Measurements from ENCODE around the gene RAB3C. TPM values are rescaled to one million over a fixed set of nuclear protein-coding genes. Genes with fewer than 3 reads are reported as not detected.

RAB3C gene
- total and polyA plus RNA-seq, 9 donors = 0.07 to 0.69 (median 0.21) TPM

DNA sequence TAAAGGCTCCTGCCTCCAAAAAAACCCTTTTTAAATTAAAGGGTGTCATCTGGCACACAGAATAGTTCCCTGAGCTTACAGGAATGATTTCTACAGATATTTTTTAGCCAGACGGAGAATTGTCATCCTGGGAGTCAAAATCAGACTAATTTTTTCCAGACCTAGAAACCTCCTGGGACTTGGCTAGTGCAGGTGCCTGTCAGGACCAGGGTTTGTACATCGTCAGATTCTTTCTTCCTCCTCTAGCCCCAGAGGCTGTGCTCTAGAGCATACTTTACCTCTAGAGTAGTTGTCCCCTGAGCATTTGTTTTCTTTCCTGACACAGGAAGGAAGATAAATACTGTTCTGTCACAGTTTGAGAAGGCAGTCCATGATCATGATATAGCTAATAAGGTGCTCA, 52.5 kb downstream of the RAB3C start:
- H3K4me1 ChIP-seq (ENCODE audit: control insufficient read depth, insufficient read depth, low read length) = no peaks in the 10 kb centered on the region
- H3K9me3 ChIP-seq (replicated peaks; ENCODE audit: control insufficient read depth, low read depth, low read length) = no peaks in the 10 kb centered on the region
- no peak for DNase-seq
- H3K36me3 ChIP-seq (ENCODE audit: control insufficient read depth, insufficient read depth, low read length) = no peaks in the 10 kb centered on the region
- WGBS (ENCODE audit: insufficient coverage) = 25% methylated on average over 1 of the region's 2 CpGs
- H3K4me3 ChIP-seq (ENCODE audit: low read length) = no peak overlapping the region
- H3K27me3 ChIP-seq (ENCODE audit: control insufficient read depth, insufficient read depth, low read length) = no peaks in the 10 kb centered on the region
- no peak overlapping the region for H3K27ac ChIP-seq (ENCODE audit: low read length)

DNA sequence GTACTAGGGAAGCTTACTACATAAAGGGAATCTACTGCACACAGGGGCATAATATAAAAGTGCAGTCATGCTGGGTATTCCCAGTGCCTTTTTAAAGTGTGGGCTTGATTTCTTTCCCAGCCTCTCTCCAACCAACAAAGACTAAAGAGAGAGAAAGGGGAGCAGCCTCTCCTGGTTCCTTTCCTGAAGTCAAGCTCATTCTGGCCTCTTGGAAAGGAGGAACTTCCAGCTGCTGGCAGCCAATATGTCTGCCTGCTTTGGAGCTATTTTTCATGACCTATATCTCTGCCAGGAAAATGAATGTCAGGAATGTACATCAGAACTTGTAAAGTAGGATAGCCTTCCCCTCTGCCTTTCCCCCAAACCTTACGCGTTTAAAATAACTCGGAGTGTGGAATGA, 57.1 kb downstream of the RAB3C start:
- no peaks in the 10 kb centered on the region for H3K9me3 ChIP-seq (replicated peaks; ENCODE audit: control insufficient read depth, low read depth, low read length)
- H3K36me3 ChIP-seq (ENCODE audit: control insufficient read depth, insufficient read depth, low read length) = no peaks in the 10 kb centered on the region
- no CpG with 5 or more reads among the region's 3 CpGs for WGBS (ENCODE audit: insufficient coverage)
- no peak overlapping the region for H3K27ac ChIP-seq (ENCODE audit: low read length)
- no peaks in the 10 kb centered on the region for H3K4me1 ChIP-seq (ENCODE audit: control insufficient read depth, insufficient read depth, low read length)
- no peaks in the 10 kb centered on the region for H3K27me3 ChIP-seq (ENCODE audit: control insufficient read depth, insufficient read depth, low read length)
- H3K4me3 ChIP-seq (ENCODE audit: low read length) = no peak overlapping the region
- peak; percentile 82 for DNase-seq

DNA sequence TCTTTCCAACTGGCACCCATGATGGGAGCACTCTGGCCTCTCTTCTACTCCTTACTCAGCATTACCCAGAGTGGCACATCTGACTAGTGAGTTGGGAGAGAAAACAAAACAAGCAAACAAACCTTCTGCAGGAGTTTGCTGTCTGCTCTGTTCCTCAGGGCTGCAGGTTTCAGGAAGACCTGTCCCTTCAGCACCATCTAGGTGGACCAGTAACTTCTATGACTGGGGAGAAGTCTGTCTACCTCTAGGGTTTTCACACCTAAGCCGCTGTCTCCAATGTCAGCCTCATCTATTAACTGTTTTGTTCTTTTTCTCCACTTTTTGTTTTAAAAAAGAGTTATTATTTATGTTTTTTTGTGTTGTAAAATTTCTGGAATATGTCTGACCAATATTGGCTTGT, 58.7 kb downstream of the RAB3C start:
- H3K36me3 ChIP-seq (ENCODE audit: control insufficient read depth, insufficient read depth, low read length) = no peaks in the 10 kb centered on the region
- no peak overlapping the region for H3K27ac ChIP-seq (ENCODE audit: low read length)
- no peaks in the 10 kb centered on the region for H3K27me3 ChIP-seq (ENCODE audit: control insufficient read depth, insufficient read depth, low read length)
- no peak for DNase-seq
- no CpG with 5 or more reads among the region's 1 CpG for WGBS (ENCODE audit: insufficient coverage)
- H3K4me1 ChIP-seq (ENCODE audit: control insufficient read depth, insufficient read depth, low read length) = no peaks in the 10 kb centered on the region
- no peak overlapping the region for H3K4me3 ChIP-seq (ENCODE audit: low read length)
- H3K9me3 ChIP-seq (replicated peaks; ENCODE audit: control insufficient read depth, low read depth, low read length) = no peaks in the 10 kb centered on the region

DNA sequence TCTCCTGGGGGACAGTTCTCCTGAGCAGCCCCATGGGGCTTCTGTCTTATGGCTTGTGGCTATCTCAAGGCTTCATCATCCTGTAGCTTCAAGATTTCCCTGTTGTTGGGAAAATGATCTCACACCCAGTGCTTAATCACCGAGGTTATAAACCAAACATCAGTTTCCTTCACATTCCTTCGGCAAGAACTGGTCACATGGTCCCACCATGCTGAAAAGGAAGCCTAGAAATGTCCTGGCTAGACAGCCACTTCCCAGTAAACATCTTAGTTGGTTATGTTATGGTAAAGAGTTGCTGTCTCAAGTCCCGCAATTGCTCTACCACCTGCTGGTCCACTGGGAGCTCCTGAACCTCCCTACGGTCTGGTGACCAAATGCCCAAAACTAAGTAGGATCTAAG, 66.0 kb downstream of the RAB3C start:
- Histone ChIP-seq H3K9me3 (replicated peaks; ENCODE audit: control insufficient read depth, low read depth, low read length) (no peaks in the 10 kb centered on the region), H3K36me3 (ENCODE audit: control insufficient read depth, insufficient read depth, low read length) (no peaks in the 10 kb centered on the region), H3K27ac (ENCODE audit: low read length) (no peak overlapping the region), H3K4me1 (ENCODE audit: control insufficient read depth, insufficient read depth, low read length) (no peaks in the 10 kb centered on the region), H3K4me3 (ENCODE audit: low read length) (no peak overlapping the region), H3K27me3 (ENCODE audit: control insufficient read depth, insufficient read depth, low read length) (no peaks in the 10 kb centered on the region)
- no peak for DNase-seq
- no CpG with 5 or more reads among the region's 4 CpGs for WGBS (ENCODE audit: insufficient coverage)

DNA sequence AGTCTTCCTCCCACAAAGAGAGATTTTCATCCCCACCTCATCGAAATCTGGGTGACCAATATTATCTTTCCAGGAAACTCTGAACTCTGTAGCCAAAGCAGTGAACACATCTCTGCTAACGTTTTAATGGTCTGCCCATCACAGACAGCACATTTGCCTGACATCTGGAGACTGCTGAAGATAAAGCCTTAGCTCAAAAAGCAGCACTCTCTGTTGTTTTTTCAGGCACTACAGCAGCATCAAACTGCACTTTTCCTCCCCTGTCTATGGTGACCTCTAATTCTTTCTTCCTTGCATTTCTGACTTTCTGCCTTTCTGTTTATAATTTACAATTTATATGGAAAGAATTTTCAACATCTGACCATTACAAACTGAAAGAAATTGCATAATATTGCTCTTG, 66.8 kb downstream of the RAB3C start:
- Histone ChIP-seq H3K9me3 (replicated peaks; ENCODE audit: control insufficient read depth, low read depth, low read length) (no peaks in the 10 kb centered on the region), H3K27me3 (ENCODE audit: control insufficient read depth, insufficient read depth, low read length) (no peaks in the 10 kb centered on the region), H3K27ac (ENCODE audit: low read length) (no peak overlapping the region), H3K4me1 (ENCODE audit: control insufficient read depth, insufficient read depth, low read length) (no peaks in the 10 kb centered on the region), H3K4me3 (ENCODE audit: low read length) (no peak overlapping the region), H3K36me3 (ENCODE audit: control insufficient read depth, insufficient read depth, low read length) (no peaks in the 10 kb centered on the region)
- WGBS (ENCODE audit: insufficient coverage) = 17% methylated on average over 2 of the region's 2 CpGs
- peak; percentile 30 for DNase-seq

DNA sequence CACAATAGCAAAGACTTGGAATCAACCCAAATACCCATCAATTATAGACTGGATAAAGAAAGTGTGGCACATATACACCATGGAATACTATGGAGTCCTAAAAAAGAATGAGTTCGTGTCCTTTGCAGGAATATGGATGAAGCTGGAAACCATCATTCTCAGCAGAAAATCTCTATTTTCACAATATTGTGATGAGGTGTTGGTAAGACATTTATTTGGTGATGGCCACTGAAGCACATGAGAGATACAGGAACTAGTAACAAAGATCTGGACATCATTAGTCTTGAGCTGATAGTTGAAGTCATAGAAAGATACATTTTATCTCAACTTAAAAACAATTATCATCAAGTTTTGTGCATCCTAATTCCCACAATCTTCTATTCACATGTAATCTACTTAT, 70.6 kb downstream of the RAB3C start:
- no CpG with 5 or more reads among the region's 1 CpG for WGBS (ENCODE audit: insufficient coverage)
- H3K4me1 ChIP-seq (ENCODE audit: control insufficient read depth, insufficient read depth, low read length) = no peaks in the 10 kb centered on the region
- H3K9me3 ChIP-seq (replicated peaks; ENCODE audit: control insufficient read depth, low read depth, low read length) = no peaks in the 10 kb centered on the region
- DNase-seq = no peak
- H3K4me3 ChIP-seq (ENCODE audit: low read length) = no peak overlapping the region
- no peaks in the 10 kb centered on the region for H3K36me3 ChIP-seq (ENCODE audit: control insufficient read depth, insufficient read depth, low read length)
- no peaks in the 10 kb centered on the region for H3K27me3 ChIP-seq (ENCODE audit: control insufficient read depth, insufficient read depth, low read length)
- no peak overlapping the region for H3K27ac ChIP-seq (ENCODE audit: low read length)

DNA sequence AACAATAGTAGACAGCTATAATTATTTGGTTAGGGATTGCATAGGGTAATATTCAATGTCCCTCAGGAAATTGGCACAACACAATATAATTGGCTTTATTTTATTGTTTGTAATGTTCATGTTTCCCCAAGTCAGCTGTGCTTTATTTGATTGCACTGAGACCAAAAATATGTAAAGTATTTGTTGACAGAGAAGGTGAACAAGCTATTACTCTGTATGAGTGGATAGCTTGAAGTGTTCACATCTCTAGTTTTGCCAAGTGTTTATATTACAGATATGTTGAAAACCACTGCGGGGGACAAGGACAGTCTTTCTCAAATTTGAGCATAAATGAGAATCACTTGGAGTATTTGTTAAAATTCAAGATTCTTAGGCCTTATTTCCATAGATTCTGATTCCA, 83.3 kb downstream of the RAB3C start:
- DNase-seq = no peak
- Histone ChIP-seq H3K4me1 (ENCODE audit: control insufficient read depth, insufficient read depth, low read length) (no peaks in the 10 kb centered on the region), H3K27me3 (ENCODE audit: control insufficient read depth, insufficient read depth, low read length) (no peaks in the 10 kb centered on the region), H3K4me3 (ENCODE audit: low read length) (no peak overlapping the region), H3K27ac (ENCODE audit: low read length) (peak overlapping the region; percentile 47), H3K36me3 (ENCODE audit: control insufficient read depth, insufficient read depth, low read length) (no peaks in the 10 kb centered on the region), H3K9me3 (replicated peaks; ENCODE audit: control insufficient read depth, low read depth, low read length) (no peaks in the 10 kb centered on the region)
- no CpG with 5 or more reads among the region's 1 CpG for WGBS (ENCODE audit: insufficient coverage)

DNA sequence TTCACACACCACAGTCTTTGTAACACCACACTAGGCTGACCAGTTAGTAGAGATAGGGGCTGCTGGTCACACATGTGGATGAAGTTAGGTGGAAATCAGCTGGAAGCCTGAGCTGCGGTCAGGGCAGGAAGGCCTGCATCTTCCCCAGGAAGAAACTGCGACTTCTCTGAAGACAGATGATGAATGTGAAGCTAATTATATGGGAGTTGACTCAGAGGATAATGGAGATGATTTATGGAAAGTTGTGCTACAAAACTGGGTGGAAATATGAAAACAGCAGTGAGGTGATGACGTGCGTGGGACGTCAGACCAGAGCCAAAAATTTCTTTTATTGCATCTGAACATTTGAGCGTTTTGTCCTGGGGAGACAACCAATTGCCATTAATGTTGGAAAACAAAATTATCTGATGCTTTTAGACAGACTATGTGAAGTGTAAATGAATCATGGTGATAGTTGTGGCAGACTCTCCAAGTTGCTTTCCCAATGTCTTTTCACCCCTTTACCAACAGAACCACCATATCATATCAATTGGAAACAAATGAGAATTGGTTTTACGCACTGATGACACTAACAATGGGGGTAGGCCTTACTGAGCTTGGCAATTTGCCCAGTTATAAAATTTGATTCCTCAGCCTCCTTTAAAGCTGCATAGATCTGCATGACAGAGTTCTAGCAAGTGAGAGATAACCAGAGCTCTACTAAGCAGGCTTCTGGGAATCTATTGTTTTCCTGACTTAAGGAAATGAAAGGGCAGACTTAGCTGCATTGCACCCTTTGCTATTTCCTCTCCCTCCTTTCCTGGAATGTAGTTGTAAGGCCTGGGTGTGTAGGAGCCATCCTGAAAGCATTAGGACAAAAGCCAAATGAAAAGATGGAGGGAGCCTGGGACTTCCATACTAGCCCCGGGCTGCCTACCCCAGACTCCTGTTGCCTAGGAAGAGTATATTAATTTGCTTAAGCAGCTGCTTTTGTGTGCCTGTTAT, 84.0 kb downstream of the RAB3C start:
- no peaks in the 10 kb centered on the region for H3K36me3 ChIP-seq (ENCODE audit: control insufficient read depth, insufficient read depth, low read length)
- peak overlapping the region; percentile 47 for H3K27ac ChIP-seq (ENCODE audit: low read length)
- H3K4me3 ChIP-seq (ENCODE audit: low read length) = no peak overlapping the region
- no peaks in the 10 kb centered on the region for H3K9me3 ChIP-seq (replicated peaks; ENCODE audit: control insufficient read depth, low read depth, low read length)
- H3K27me3 ChIP-seq (ENCODE audit: control insufficient read depth, insufficient read depth, low read length) = no peaks in the 10 kb centered on the region
- no peaks in the 10 kb centered on the region for H3K4me1 ChIP-seq (ENCODE audit: control insufficient read depth, insufficient read depth, low read length)
- DNase-seq = peak; percentile 21
- 35% methylated on average over 5 of the region's 8 CpGs for WGBS (ENCODE audit: insufficient coverage)

DNA sequence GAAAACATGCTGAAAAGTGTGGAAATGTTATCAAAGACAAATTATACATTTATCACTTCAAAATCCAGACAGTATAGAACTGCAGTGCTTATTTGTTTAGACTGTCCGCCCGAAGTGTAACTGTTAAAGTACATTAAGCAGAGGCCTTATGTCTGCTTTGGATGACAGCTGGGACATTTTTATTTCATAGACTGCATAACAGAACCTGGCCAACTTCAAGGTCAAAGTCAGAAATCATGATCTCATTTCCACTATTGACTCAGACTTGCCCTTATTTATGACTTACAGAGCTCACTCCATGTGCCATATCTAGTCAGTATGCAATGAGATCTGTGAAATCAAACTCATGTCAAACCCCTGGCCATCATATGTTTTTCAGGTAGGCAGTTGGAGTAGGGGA, 87.7 kb downstream of the RAB3C start:
- H3K27me3 ChIP-seq (ENCODE audit: control insufficient read depth, insufficient read depth, low read length) = no peaks in the 10 kb centered on the region
- no peaks in the 10 kb centered on the region for H3K9me3 ChIP-seq (replicated peaks; ENCODE audit: control insufficient read depth, low read depth, low read length)
- H3K36me3 ChIP-seq (ENCODE audit: control insufficient read depth, insufficient read depth, low read length) = no peaks in the 10 kb centered on the region
- DNase-seq = peak; percentile 21
- no peaks in the 10 kb centered on the region for H3K4me1 ChIP-seq (ENCODE audit: control insufficient read depth, insufficient read depth, low read length)
- H3K27ac ChIP-seq (ENCODE audit: low read length) = no peak overlapping the region
- no peak overlapping the region for H3K4me3 ChIP-seq (ENCODE audit: low read length)
- WGBS (ENCODE audit: insufficient coverage) = no CpG with 5 or more reads among the region's 2 CpGs

DNA sequence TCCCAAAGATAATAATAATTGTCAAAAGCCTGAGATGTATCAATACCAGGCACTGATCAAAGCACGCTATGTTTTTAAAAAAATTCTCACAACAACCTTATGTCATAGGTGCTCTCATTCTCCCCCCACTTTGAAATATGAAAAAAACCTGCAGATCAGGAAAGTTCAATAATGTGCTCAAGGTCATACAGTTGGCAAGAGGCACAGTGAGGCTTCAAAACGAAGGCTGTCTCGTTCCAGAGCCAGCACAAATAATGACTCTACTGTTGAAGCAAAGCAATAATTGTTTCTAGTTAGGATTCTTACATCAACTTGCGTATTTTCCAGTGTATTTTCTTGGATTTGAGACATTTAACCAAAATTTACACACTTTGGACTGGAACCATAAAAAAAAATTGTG, 88.3 kb downstream of the RAB3C start:
- Histone ChIP-seq H3K9me3 (replicated peaks; ENCODE audit: control insufficient read depth, low read depth, low read length) (no peaks in the 10 kb centered on the region), H3K4me3 (ENCODE audit: low read length) (no peak overlapping the region), H3K27me3 (ENCODE audit: control insufficient read depth, insufficient read depth, low read length) (no peaks in the 10 kb centered on the region), H3K4me1 (ENCODE audit: control insufficient read depth, insufficient read depth, low read length) (no peaks in the 10 kb centered on the region), H3K27ac (ENCODE audit: low read length) (no peak overlapping the region), H3K36me3 (ENCODE audit: control insufficient read depth, insufficient read depth, low read length) (no peaks in the 10 kb centered on the region)
- no peak for DNase-seq
- no CpG with 5 or more reads among the region's 4 CpGs for WGBS (ENCODE audit: insufficient coverage)

Data from muscle of leg (tissue), 11 donors.